Panc1 (cell line): ENCODE data around the gene UBASH3B.

Experiments
- POLR2AphosphoS5 ChIP-seq: IDR thresholded peaks from 2 replicates; pipeline ENCODE4 v1.6.1; 2012; ENCODE audit warnings: mild to moderate bottlenecking, low read depth, low read length, moderate library complexity
- TF ChIP-seq, protein P1 (sequence below): fragments of 450-650 bp; IDR thresholded peaks from 2 replicates; pipeline ENCODE4 v1.5.1; 2017; ENCODE audit warnings: mild to moderate bottlenecking

DNA sequence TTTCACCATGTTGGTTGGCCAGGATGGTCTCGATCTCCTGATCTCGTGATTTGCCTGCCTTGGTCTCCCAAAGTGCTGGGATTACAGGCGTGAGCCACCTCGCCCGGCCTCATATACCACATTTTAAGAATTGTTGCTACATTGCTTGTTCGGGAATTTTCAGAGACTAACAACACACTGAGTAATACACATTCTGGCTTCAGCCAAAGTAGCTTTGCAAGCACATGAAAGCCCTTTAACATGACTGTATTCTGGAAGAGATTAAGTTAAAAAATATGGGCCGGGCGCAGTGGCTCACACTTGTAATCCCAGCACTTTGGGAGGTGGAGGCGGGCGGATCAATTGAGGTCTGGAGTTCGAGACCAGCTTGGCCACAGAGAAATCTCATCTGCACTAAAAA, 197.7 kb downstream of the UBASH3B start:
- TF ChIP-seq, protein P1, sequence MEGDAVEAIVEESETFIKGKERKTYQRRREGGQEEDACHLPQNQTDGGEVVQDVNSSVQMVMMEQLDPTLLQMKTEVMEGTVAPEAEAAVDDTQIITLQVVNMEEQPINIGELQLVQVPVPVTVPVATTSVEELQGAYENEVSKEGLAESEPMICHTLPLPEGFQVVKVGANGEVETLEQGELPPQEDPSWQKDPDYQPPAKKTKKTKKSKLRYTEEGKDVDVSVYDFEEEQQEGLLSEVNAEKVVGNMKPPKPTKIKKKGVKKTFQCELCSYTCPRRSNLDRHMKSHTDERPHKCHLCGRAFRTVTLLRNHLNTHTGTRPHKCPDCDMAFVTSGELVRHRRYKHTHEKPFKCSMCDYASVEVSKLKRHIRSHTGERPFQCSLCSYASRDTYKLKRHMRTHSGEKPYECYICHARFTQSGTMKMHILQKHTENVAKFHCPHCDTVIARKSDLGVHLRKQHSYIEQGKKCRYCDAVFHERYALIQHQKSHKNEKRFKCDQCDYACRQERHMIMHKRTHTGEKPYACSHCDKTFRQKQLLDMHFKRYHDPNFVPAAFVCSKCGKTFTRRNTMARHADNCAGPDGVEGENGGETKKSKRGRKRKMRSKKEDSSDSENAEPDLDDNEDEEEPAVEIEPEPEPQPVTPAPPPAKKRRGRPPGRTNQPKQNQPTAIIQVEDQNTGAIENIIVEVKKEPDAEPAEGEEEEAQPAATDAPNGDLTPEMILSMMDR, result no peak
- TF ChIP-seq POLR2AphosphoS5, result no peak
